OCI-LY3 (cell line): ENCODE data around the gene VTI1A.

Experiments used
- H2AFZ ChIP-seq: fragments of 200-600, 300-600 bp; shearing (Covaris generic); 2 replicates; pipeline ENCODE4 v1.6.0; 2014; ENCODE audit warnings: antibody characterized with exemption, low read depth, low read length
- H3K27ac ChIP-seq: fragments of 200-600, 300-600 bp; sonication (generic); 2 replicates; pipeline ENCODE4 v1.5.1; 2014; ENCODE audit warnings: mild to moderate bottlenecking, low read length, moderate library complexity, mixed read lengths
- H3K27me3 ChIP-seq: fragments of 200-600, 300-600 bp; sonication (generic); 2 replicates; pipeline ENCODE4 v1.6.1; 2014; ENCODE audit warnings: low read depth, low read length, mixed read lengths
- H3K36me3 ChIP-seq: fragments of 200-600, 300-600 bp; sonication (generic); replicated peaks from 2 replicates; pipeline ENCODE3; 2014; ENCODE audit warnings: low read depth, low read length, mixed read lengths
- H3K4me1 ChIP-seq: fragments of 300-600, 200-600 bp; sonication (generic); 2 replicates; pipeline ENCODE4 v1.6.1; 2014; ENCODE audit warnings: low read length, mixed read lengths
- H3K4me2 ChIP-seq: fragments of 200-600, 300-600 bp; sonication (generic); 2 replicates; pipeline ENCODE4 v1.6.1; 2014; ENCODE audit warnings: low read length, mixed read lengths
- H3K4me3 ChIP-seq: fragments of 300-600, 200-600 bp; sonication (generic); 2 replicates; pipeline ENCODE4 v1.5.1; 2014; ENCODE audit warnings: antibody characterized with exemption, mild to moderate bottlenecking, low read length, moderate library complexity
- H3K79me2 ChIP-seq: fragments of 300-600, 200-600 bp; shearing (Covaris generic); 2 replicates; pipeline ENCODE4 v1.6.1; 2014; ENCODE audit warnings: mild to moderate bottlenecking, low read length, mixed read lengths
- H3K9ac ChIP-seq: fragments of 300-600, 200-600 bp; shearing (Covaris generic); 2 replicates; pipeline ENCODE4 v1.6.0; 2014; ENCODE audit warnings: mild to moderate bottlenecking, low read length, moderate library complexity
- H3K9me3 ChIP-seq: fragments of 200-600, 300-600 bp; shearing (Covaris generic); 2 replicates; pipeline ENCODE4 v1.6.1; 2014; ENCODE audit warnings: low read length, mixed read lengths; ENCODE audit not compliant: insufficient read depth
- H4K20me1 ChIP-seq: fragments of 200-600, 300-600 bp; sonication (generic); 2 replicates; pipeline ENCODE4 v1.6.1; 2016; ENCODE audit warnings: low read length, mixed read lengths; ENCODE audit not compliant: insufficient read depth
- EZH2phosphoT487 ChIP-seq: fragments of 200-600 bp; shearing (Covaris generic); IDR thresholded peaks from 2 replicates; pipeline ENCODE4 v1.6.1; 2018; ENCODE audit warnings: antibody characterized with exemption, mixed run types, low read depth
- TF ChIP-seq, protein P1 (sequence below): fragments of 200-600, 300-600 bp; sonication (generic); IDR thresholded peaks from 2 replicates; pipeline ENCODE4 v1.5.1; 2014; ENCODE audit warnings: antibody characterized with exemption, low read length, low read depth

Gene VTI1A

GRCh38 chr10:112752288-112752687 lies 305.3 kb downstream of the VTI1A start:
- Histone ChIP-seq H3K27me3 (no peaks in the 10 kb centered on the region), H3K9me3 (no peaks in the 10 kb centered on the region), H4K20me1 (no peaks in the 10 kb centered on the region), H3K27ac (no peak overlapping the region), H3K4me3 (no peak overlapping the region), H3K4me2 (no peak overlapping the region), H3K79me2 (no peaks in the 10 kb centered on the region), H3K4me1 (no peaks in the 10 kb centered on the region), H3K36me3 (no peaks in the 10 kb centered on the region), H2AFZ (no peak overlapping the region), H3K9ac (no peak overlapping the region)
- no peak for TF ChIP-seq EZH2phosphoT487
- TF ChIP-seq, protein P1, sequence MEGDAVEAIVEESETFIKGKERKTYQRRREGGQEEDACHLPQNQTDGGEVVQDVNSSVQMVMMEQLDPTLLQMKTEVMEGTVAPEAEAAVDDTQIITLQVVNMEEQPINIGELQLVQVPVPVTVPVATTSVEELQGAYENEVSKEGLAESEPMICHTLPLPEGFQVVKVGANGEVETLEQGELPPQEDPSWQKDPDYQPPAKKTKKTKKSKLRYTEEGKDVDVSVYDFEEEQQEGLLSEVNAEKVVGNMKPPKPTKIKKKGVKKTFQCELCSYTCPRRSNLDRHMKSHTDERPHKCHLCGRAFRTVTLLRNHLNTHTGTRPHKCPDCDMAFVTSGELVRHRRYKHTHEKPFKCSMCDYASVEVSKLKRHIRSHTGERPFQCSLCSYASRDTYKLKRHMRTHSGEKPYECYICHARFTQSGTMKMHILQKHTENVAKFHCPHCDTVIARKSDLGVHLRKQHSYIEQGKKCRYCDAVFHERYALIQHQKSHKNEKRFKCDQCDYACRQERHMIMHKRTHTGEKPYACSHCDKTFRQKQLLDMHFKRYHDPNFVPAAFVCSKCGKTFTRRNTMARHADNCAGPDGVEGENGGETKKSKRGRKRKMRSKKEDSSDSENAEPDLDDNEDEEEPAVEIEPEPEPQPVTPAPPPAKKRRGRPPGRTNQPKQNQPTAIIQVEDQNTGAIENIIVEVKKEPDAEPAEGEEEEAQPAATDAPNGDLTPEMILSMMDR, result no peak

DNA sequence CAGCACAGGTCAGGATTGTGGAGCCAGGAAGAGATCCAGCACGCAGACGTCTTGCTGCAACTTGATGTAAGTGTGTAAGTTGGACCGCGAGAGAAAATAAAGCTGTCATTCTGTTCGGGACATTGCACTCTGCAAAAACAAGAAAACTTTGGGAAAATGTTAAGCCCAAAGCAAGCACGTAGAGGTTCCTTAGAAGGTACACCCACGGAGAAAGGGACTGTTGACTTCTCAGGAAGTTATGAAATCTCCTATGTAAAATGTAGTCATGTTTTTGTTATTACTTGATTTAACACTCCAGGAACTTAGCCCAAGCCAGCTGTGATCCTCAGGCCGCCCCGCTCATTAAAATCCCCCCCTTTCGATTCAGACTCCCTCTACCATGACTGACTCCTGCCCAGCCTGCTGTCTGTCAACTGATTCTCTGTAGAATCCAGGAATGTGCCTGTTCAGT lies 307.0 kb downstream of the VTI1A start:
- H4K20me1 ChIP-seq, result no peaks in the 10 kb centered on the region
- H3K36me3 ChIP-seq, result no peaks in the 10 kb centered on the region
- no peak overlapping the region for H2AFZ ChIP-seq
- H3K9ac ChIP-seq, result no peak overlapping the region
- no peak overlapping the region for H3K4me2 ChIP-seq
- no peaks in the 10 kb centered on the region for H3K9me3 ChIP-seq
- no peaks in the 10 kb centered on the region for H3K27me3 ChIP-seq
- H3K4me1 ChIP-seq, result no peaks in the 10 kb centered on the region
- H3K27ac ChIP-seq, result no peak overlapping the region
- H3K79me2 ChIP-seq, result no peaks in the 10 kb centered on the region
- TF ChIP-seq, protein P1, result no peak
- no peak for TF ChIP-seq EZH2phosphoT487
- no peak overlapping the region for H3K4me3 ChIP-seq

DNA sequence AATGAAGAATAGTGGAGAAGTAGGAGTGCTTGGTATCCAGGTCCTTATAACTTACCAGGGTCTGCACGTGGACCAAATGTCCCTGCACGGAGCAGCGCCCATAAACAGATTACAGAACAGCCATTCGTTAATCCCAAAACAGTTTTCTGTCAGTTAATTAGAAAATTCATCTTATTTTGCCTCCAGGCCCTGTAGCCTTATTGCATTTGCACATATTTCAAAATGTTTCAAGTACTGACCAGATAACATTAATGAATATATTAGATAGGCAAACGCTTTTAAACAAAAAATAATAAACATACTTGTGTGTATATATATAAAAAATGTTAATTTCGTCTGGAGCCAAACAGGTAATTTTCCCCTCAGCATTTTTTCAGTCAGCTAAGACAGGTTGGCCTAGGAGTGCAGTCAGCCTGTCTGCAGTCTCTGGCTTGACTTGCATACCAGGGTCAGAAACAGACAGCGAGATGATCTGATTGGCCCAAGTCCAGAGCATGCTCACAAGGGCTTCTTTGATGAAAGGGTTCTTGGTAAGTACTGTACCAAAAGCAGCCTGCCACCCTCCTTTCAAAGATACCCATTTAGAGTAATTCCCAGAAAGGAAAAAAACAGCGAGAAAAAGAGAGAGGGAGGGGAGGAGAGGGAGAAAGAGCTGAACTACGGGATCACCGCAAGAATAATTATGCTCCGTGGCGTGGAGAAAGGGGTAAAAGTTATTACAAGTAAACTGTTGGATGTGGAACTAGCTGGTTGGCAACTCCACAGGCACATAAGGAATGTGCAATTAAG lies 308.6 kb downstream of the VTI1A start:
- H3K9me3 ChIP-seq, result no peaks in the 10 kb centered on the region
- TF ChIP-seq EZH2phosphoT487, result no peak
- TF ChIP-seq, protein P1, result no peak
- H3K4me2 ChIP-seq, result no peak overlapping the region
- H4K20me1 ChIP-seq, result no peaks in the 10 kb centered on the region
- H3K27me3 ChIP-seq, result no peaks in the 10 kb centered on the region
- H3K4me3 ChIP-seq, result no peak overlapping the region
- H3K4me1 ChIP-seq, result no peaks in the 10 kb centered on the region
- H2AFZ ChIP-seq, result no peak overlapping the region
- no peaks in the 10 kb centered on the region for H3K79me2 ChIP-seq
- no peaks in the 10 kb centered on the region for H3K36me3 ChIP-seq
- no peak overlapping the region for H3K9ac ChIP-seq
- no peak overlapping the region for H3K27ac ChIP-seq

DNA sequence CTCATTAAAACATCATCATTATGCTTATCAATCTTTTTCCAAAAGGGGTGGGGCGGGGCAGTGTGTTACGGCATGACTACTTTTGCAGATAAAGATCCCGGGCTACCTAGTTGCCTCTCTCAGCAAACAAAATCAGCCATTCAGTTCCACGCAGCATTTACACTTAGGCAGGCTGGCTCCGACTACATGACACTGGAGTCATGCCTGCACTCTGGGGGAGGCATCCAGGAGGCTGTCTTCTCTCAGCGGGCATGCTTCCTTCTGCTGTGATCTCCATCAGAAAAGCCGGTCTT lies 309.2 kb downstream of the VTI1A start:
- H3K27me3 ChIP-seq, result no peaks in the 10 kb centered on the region
- H3K9me3 ChIP-seq, result no peaks in the 10 kb centered on the region
- H4K20me1 ChIP-seq, result no peaks in the 10 kb centered on the region
- no peaks in the 10 kb centered on the region for H3K4me1 ChIP-seq
- TF ChIP-seq, protein P1, result no peak
- TF ChIP-seq EZH2phosphoT487, result no peak
- no peaks in the 10 kb centered on the region for H3K36me3 ChIP-seq
- no peak overlapping the region for H3K4me2 ChIP-seq
- H3K9ac ChIP-seq, result no peak overlapping the region
- H2AFZ ChIP-seq, result no peak overlapping the region
- no peaks in the 10 kb centered on the region for H3K79me2 ChIP-seq
- H3K4me3 ChIP-seq, result no peak overlapping the region
- no peak overlapping the region for H3K27ac ChIP-seq
